Right lung (tissue), 5 donors: ENCODE results near the gene PLCB4. TPM values are rescaled to one million over a fixed set of nuclear protein-coding genes. Genes with fewer than 3 reads are reported as not detected.
"Not testable (repeated sequence)": the region's sequence is repeated elsewhere in the genome, so short reads cannot be mapped to it uniquely, and the experiment has no call there.

ENCODE experiments used
- DNase-seq, 2 donors: peaks; one replicate each; pipeline ENCODE4 v3.0.0-alpha.2; 2013
- polyA plus RNA-seq, 5 donors: library from polyadenylated mRNA; unstranded; fragments of 120-200 nt; gene quantifications; one replicate each; pipeline versions ENCODE4 v1.2.1 to v1.2.3, GENCODE V29; 2013; ENCODE audit warnings: inconsistent platforms in 1 of 5, low replicate concordance in 1 of 5; ENCODE audit not compliant: insufficient read length in 5 of 5, insufficient read depth in 1 of 5

The PLCB4 gene
- polyA plus RNA-seq, 5 donors: 6.1 to 14.8 (median 11.5) TPM

DNA sequence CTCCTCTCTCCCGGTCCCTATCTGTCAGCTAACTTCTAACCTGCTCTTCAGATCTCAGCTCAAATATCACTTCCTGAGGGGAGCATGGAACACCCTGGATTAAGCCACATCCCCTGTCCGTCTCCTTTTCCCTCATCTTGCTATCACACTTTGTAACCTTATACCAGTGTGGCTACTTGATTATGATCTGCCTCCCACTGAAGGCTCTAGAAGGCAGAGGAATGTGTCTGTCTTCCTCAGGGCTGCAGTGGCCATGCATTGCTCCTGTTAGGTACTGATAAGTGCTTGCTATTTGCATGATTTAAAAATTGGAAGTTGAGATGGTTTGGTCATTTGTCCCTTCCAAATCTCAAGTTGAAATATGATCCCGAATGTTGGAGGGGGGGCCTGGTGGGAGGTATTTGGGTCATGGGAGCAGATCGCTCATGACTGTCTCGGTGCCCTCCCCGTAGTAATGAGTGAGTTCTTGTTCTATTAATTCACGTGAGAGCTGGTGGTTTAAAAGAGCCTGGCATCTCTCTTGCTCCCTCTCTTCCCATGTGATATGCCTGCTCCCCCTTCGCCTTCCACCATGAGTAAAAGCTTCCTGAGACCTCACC is 71.4 kb downstream of the PLCB4 start:
- DNase-seq: no peak

DNA sequence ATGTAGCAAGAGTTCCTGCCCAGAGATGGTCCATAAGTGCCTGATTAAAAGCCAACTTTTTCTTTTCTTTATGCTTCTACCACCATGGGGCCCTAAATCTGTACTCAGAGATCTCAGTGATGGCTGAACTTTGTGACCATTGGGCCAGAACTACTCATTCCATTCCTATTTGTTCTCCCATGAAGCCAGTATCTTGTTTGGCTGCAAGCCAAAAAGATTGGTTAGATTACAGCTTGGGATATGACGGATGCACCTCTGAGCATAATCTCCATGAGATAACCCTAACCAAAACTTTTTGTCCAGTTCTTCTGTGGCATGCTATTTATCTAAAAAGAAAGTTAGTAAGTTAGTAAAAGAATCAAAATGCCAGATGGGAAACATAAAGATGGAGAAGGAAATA is 72.2 kb downstream of the PLCB4 start:
- no peak for DNase-seq

DNA sequence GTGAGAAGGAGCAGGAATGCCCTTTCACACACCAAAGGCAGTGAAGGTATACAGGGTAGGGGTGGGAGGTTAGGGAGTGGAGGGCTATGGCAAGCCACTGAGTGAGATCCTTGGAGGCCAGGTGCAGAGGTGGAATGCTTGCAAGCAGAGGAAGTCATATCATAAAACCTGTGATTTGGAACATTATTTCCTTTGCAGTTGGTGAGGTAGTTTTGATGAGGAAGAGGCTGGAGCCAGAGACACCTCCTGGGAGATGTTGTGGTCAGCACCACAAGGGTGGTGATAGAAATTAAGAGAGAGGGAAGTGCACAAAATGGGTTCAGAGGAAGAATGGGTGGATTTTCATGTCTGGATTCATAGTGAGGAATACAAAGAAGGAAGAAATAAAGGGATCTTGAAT is 73.0 kb downstream of the PLCB4 start:
- DNase-seq: no peak

DNA sequence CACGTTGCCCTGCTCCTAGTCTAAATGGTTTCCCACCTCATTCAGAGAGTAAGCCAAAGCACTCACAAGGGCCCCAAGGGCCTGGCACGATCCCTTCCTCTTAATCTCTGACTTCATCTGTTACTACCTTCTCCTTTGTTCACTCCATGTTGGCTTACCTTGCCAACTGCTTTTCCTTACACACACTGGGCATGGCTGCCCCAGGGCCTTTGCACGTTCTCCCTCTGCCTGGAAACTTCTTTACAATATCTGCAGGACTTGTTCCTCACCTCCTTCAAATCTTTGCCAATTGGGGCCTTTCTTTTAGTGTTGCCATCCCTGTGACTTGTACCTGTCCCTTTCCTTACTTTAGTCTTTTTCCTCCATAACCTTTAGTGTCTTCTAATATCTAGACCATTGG is 73.9 kb downstream of the PLCB4 start:
- no peak for DNase-seq

DNA sequence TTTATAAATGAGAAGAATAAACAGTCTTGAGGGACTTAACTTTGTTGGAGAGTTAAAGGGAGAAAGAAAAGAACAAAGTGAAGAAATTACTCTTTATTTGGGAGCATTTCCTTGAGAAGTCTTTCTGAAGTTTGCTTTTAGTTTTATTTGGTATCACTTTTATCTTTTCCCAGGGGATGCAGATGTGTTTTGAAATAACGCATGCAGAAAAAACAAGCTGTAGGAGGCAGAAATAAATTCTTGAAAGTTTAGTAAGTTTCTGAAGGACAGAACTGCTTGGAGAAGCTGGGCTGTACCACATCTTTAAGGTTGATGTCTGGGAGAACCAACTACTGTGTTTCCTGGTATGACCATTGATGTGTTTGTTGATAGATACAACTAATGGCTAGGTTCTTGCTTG is 75.0 kb downstream of the PLCB4 start:
- DNase-seq: no peak

GRCh38 chr20:9144643-9145042 is 75.8 kb downstream of the PLCB4 start:
- no peak for DNase-seq

GRCh38 chr20:9145142-9145541 is 76.3 kb downstream of the PLCB4 start:
- no peak for DNase-seq

- no peak for DNase-seq
These were observed 77.8 kb downstream of the PLCB4 start for GRCh38 chr20:9146649-9147048.

GRCh38 chr20:9147547-9148024 is 78.7 kb downstream of the PLCB4 start:
- DNase-seq: no peak

DNA sequence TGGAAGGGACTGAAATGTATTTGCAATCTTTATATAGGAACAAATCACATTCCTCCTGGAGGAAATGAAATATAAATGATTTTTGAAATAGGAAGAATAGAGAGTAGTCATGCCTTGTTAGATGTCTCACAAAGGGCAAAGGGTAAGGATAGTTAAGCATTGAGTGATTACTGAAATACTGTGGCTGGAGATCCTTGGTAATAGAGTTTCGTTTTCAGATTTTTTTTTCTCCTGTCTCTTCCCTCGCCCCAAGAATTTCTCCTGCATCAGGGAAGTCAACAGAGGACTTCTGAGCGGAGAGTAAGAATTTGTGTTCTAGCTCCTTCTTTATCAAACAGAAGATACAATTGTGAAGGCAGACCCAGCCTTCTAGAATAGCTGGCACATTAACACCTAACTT is 79.4 kb downstream of the PLCB4 start:
- no peak for DNase-seq

- DNase-seq: no peak
These were observed 80.2 kb downstream of the PLCB4 start for GRCh38 chr20:9149087-9149486.

GRCh38 chr20:9149796-9150195 is 80.9 kb downstream of the PLCB4 start:
- DNase-seq: no peak

- DNase-seq: no peak
These were observed 81.8 kb downstream of the PLCB4 start for GRCh38 chr20:9150679-9151078.

- not testable (repeated sequence) for DNase-seq
These were observed 83.3 kb downstream of the PLCB4 start for GRCh38 chr20:9152139-9152538.

DNA sequence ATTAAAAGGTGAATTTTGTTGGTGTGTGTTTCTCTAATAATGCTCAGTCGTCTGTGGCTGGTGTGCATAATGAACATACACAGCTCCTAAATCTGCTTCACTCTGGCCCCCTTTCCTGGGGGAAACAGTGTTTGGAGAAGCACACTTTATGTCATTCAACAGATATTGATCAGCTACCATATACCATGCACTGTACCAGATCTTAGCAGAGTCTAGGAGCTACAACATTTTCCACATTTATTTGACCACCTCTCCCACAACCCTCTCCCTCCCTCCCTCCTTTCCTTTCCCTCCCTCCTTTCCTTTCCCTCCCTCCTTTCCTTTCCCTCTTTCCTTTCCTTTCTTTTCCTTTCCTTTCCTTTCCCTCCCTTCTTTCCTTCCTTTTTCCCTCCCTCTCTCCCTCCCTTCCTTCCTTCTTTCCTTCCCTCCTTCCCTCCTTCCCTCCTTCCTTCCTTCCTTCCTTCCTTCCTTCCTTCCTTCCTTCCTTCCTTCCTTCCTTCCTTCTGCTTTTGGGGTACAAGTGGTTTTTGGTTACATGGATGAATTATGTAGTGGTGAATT is 85.7 kb downstream of the PLCB4 start:
- no peak for DNase-seq

GRCh38 chr20:9156529-9157280 is 87.8 kb downstream of the PLCB4 start:
- DNase-seq: no peak

DNA sequence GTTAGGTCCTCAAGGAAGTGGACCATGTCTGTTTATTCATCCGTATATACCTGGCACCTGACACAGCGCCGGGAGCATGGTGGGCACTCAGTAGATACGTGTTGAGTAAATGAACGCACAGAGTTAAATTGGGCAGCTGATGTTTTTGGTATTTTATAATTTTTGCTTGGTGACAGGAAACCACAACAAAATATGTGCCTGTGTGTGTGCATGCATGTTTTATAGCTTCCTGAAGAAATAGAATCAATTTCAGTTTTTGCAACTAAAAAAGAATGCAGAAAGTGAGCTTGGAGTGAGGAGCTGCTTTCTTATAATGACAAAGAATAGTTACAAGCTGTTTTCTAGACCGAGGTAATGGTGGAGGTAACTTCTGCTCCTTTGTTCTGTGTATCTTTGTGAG is 91.4 kb downstream of the PLCB4 start:
- no peak for DNase-seq

DNA sequence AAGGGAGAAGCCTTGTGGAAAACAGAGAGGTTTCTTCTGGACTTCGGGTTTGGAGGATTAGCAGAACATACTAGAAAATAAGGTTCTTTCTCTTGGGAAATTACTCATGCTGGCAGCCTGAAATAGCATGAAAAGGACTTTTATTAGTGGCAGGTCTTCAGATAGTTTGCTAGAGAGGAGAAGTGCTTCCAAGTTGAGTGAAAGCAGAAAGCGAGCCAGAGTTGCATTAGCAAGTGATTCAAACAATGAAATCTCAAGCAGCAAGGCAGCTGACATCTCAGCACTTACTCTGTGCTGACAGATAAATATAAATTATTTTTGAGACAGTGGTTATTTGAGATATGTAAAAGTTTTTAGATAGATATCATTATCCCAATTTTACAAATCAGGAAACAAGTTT is 91.9 kb downstream of the PLCB4 start:
- no peak for DNase-seq

- DNase-seq: no peak
These were observed 92.4 kb downstream of the PLCB4 start for GRCh38 chr20:9161311-9161710.

DNA sequence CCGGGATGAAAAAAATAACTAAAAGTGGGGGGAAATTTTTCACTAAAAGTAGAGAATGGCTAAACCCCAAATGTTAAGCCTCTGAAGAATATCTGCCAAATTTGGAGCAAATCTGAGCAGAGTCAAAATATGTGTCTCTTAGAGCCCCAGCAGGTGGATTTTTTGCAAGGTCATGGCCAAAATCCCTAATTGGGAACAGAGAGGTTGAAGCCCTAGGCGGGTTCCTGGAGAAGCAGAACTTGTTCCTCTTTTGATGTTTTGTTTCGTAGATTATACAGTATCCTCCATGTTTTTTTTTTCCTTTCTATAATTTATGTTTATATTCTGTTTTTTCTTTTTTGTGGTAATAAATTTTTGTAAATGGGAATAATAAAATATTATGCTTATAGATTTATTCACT is 94.4 kb downstream of the PLCB4 start:
- no peak for DNase-seq

GRCh38 chr20:9163995-9164394 is 95.1 kb downstream of the PLCB4 start:
- DNase-seq: no peak

DNA sequence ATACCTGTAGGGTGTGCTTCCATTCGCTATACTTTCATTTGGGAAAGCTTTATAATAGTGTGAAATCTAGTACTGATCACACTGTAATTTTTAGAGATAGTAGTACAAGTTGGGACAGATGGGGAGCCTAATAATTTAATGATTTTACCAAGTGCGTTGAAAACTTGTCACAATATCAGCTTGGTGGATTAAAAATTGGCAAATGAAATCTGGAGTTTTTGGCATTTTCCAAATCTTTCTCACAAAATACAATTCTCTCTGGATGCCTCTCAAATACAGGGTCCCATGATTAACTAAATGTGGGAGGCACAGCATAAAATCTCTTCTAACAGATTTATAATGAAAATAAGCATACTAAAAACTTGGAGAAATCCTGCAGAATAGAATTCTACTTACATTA is 96.4 kb downstream of the PLCB4 start:
- no peak for DNase-seq

- DNase-seq: no peak
These were observed 97.4 kb downstream of the PLCB4 start for GRCh38 chr20:9166153-9166780.
